ENCODE measurements around the gene KCNC1.

KCNC1 gene

GRCh38 chr11:17770048-17770652 is 35.6 kb downstream of the KCNC1 start:
- Histone ChIP-seq H3K4me2 (ENCODE audit: low read length) (no peak overlapping the region), H3K27me3 (ENCODE audit: insufficient read depth, low read length) (no peaks in the 10 kb centered on the region), H3K9ac (ENCODE audit: low read length) (no peak overlapping the region), H3K79me2 (ENCODE audit: insufficient read depth, low read length) (no peaks in the 10 kb centered on the region), H3F3A (ENCODE audit: insufficient read depth, low read length) (no peaks in the 10 kb centered on the region), H3K27ac (ENCODE audit: low read depth, low read length, poor library complexity, severe bottlenecking) (no peak overlapping the region), H3K4me1 (ENCODE audit: insufficient read depth, low read length, severe bottlenecking) (no peaks in the 10 kb centered on the region), H2AFZ (ENCODE audit: low read length) (no peak overlapping the region), H3K9me2 (ENCODE audit: low read depth, low read length) (no peaks in the 10 kb centered on the region), H4K20me1 (ENCODE audit: insufficient read depth, low read length) (no peaks in the 10 kb centered on the region), H3K9me3 (ENCODE audit: low read length) (no peaks in the 10 kb centered on the region), H3K4me3 (ENCODE audit: low read depth, low read length, poor library complexity, severe bottlenecking) (no peak overlapping the region), H3K36me3 (ENCODE audit: insufficient read depth, low read length) (no peaks in the 10 kb centered on the region)
- no peak for TF ChIP-seq EZH2 (IDR thresholded peaks at IDR 0.05; ENCODE audit: borderline replicate concordance, low read length)
- peak; percentile 59 for TF ChIP-seq CTCF (IDR thresholded peaks at IDR 0.05; ENCODE audit: low read length)

GRCh38 chr11:17770917-17771316 is 36.3 kb downstream of the KCNC1 start:
- Histone ChIP-seq H3K36me3 (ENCODE audit: insufficient read depth, low read length) (no peaks in the 10 kb centered on the region), H3K4me2 (ENCODE audit: low read length) (no peak overlapping the region), H3K27me3 (ENCODE audit: insufficient read depth, low read length) (no peaks in the 10 kb centered on the region), H3K9me3 (ENCODE audit: low read length) (no peaks in the 10 kb centered on the region), H2AFZ (ENCODE audit: low read length) (no peak overlapping the region), H3K79me2 (ENCODE audit: insufficient read depth, low read length) (no peaks in the 10 kb centered on the region), H3K4me3 (ENCODE audit: low read depth, low read length, poor library complexity, severe bottlenecking) (no peak overlapping the region), H3K9ac (ENCODE audit: low read length) (no peak overlapping the region), H3K27ac (ENCODE audit: low read depth, low read length, poor library complexity, severe bottlenecking) (no peak overlapping the region), H4K20me1 (ENCODE audit: insufficient read depth, low read length) (no peaks in the 10 kb centered on the region), H3K9me2 (ENCODE audit: low read depth, low read length) (no peaks in the 10 kb centered on the region), H3K4me1 (ENCODE audit: insufficient read depth, low read length, severe bottlenecking) (no peaks in the 10 kb centered on the region), H3F3A (ENCODE audit: insufficient read depth, low read length) (no peaks in the 10 kb centered on the region)
- TF ChIP-seq EZH2 (IDR thresholded peaks at IDR 0.05; ENCODE audit: borderline replicate concordance, low read length) = no peak

- Histone ChIP-seq H3K9me2 (ENCODE audit: low read depth, low read length) (no peaks in the 10 kb centered on the region), H3K4me1 (ENCODE audit: insufficient read depth, low read length, severe bottlenecking) (no peaks in the 10 kb centered on the region), H2AFZ (ENCODE audit: low read length) (no peak overlapping the region), H3K4me2 (ENCODE audit: low read length) (no peak overlapping the region), H3K4me3 (ENCODE audit: low read depth, low read length, poor library complexity, severe bottlenecking) (no peak overlapping the region), H3F3A (ENCODE audit: insufficient read depth, low read length) (no peaks in the 10 kb centered on the region), H3K9ac (ENCODE audit: low read length) (no peak overlapping the region), H3K9me3 (ENCODE audit: low read length) (no peaks in the 10 kb centered on the region), H4K20me1 (ENCODE audit: insufficient read depth, low read length) (no peaks in the 10 kb centered on the region), H3K27ac (ENCODE audit: low read depth, low read length, poor library complexity, severe bottlenecking) (no peak overlapping the region), H3K27me3 (ENCODE audit: insufficient read depth, low read length) (no peaks in the 10 kb centered on the region), H3K79me2 (ENCODE audit: insufficient read depth, low read length) (no peaks in the 10 kb centered on the region), H3K36me3 (ENCODE audit: insufficient read depth, low read length) (no peaks in the 10 kb centered on the region)
- no peak for TF ChIP-seq EZH2 (IDR thresholded peaks at IDR 0.05; ENCODE audit: borderline replicate concordance, low read length)
- TF ChIP-seq CTCF (IDR thresholded peaks at IDR 0.05; ENCODE audit: low read length) = no peak
Measured at GRCh38 chr11:17771415-17771814, 36.8 kb downstream of the KCNC1 start.

GRCh38 chr11:17771841-17772401 is 37.3 kb downstream of the KCNC1 start:
- Histone ChIP-seq H3K27ac (ENCODE audit: low read depth, low read length, poor library complexity, severe bottlenecking) (no peak overlapping the region), H4K20me1 (ENCODE audit: insufficient read depth, low read length) (no peaks in the 10 kb centered on the region), H3K4me1 (ENCODE audit: insufficient read depth, low read length, severe bottlenecking) (no peaks in the 10 kb centered on the region), H3F3A (ENCODE audit: insufficient read depth, low read length) (no peaks in the 10 kb centered on the region), H3K4me3 (ENCODE audit: low read depth, low read length, poor library complexity, severe bottlenecking) (no peak overlapping the region), H3K79me2 (ENCODE audit: insufficient read depth, low read length) (no peaks in the 10 kb centered on the region), H2AFZ (ENCODE audit: low read length) (no peak overlapping the region), H3K27me3 (ENCODE audit: insufficient read depth, low read length) (no peaks in the 10 kb centered on the region), H3K9ac (ENCODE audit: low read length) (no peak overlapping the region), H3K36me3 (ENCODE audit: insufficient read depth, low read length) (no peaks in the 10 kb centered on the region), H3K9me3 (ENCODE audit: low read length) (no peaks in the 10 kb centered on the region), H3K9me2 (ENCODE audit: low read depth, low read length) (no peaks in the 10 kb centered on the region), H3K4me2 (ENCODE audit: low read length) (no peak overlapping the region)
- no peak for TF ChIP-seq EZH2 (IDR thresholded peaks at IDR 0.05; ENCODE audit: borderline replicate concordance, low read length)
- no peak for TF ChIP-seq CTCF (IDR thresholded peaks at IDR 0.05; ENCODE audit: low read length)

Measured in OCI-LY1 (cell line).